ENCODE measurements around the gene SPCS1.

Gene SPCS1

DNA sequence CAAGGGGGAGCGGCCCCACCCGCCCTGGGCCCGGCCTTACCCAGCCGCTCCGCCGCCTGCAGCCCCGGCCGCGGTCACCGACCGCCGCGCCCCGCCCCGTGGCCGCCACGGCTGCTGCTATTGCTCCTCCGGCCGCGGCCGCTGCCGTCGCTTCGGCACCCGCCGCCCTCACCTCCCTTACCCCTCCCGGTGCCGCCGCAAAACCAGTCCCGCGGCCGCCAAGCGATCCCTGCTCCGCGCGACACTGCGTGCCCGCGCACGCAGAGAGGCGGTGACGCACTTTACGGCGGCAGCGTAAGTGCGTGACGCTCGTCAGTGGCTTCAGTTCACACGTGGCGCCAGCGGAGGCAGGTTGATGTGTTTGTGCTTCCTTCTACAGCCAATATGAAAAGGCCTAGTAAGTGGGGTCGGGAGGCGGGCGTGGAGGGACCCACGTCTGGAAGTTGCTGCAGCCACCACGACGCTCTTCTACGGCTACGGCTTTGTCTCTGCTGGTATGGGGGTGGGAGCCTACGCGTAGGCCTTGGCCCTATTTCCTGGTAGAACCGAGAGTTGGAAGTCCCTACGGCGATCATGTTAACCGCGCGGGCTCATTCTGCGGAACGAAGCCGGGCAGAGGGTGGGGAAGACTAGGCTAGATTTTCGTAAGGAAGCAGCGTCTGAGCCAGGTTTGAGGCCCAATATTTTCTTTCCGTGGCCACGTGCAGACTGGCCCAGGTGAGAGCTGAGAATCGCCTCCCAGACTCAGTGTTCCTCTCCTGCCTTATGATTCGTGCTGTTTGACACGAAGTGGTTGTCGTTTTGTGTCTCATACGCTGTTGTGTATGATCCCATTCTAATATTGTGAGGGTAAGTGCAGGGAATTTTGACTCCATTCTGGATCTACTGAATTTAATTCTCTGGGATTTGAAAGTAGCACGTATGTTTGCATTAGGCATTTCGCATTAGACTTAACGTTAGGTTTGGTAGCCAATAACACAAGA, 19.9 kb upstream of the SPCS1 start, which contains the start of the genes GNL3 and PBRM1:
GNL3 (plus strand) TSS at position 324 of the 983 bp plus-strand sequence; CDS start at position 385, 61 bp downstream.
PBRM1 (minus strand) TSS at position 205 of the 983 bp plus-strand sequence.
- TF ChIP-seq ZFX (IDR thresholded peaks at IDR 0.05): peak; percentile 91
- TF ChIP-seq, protein P1, sequence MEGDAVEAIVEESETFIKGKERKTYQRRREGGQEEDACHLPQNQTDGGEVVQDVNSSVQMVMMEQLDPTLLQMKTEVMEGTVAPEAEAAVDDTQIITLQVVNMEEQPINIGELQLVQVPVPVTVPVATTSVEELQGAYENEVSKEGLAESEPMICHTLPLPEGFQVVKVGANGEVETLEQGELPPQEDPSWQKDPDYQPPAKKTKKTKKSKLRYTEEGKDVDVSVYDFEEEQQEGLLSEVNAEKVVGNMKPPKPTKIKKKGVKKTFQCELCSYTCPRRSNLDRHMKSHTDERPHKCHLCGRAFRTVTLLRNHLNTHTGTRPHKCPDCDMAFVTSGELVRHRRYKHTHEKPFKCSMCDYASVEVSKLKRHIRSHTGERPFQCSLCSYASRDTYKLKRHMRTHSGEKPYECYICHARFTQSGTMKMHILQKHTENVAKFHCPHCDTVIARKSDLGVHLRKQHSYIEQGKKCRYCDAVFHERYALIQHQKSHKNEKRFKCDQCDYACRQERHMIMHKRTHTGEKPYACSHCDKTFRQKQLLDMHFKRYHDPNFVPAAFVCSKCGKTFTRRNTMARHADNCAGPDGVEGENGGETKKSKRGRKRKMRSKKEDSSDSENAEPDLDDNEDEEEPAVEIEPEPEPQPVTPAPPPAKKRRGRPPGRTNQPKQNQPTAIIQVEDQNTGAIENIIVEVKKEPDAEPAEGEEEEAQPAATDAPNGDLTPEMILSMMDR (conservative IDR thresholded peaks at IDR 0.05): no peak

GRCh38 chr3:52688266-52688665, 17.6 kb upstream of the SPCS1 start:
- H3K27ac ChIP-seq: no peak overlapping the region
- TF ChIP-seq, protein P1 (conservative IDR thresholded peaks at IDR 0.05): no peak
- TF ChIP-seq ZFX (IDR thresholded peaks at IDR 0.05): no peak

More for the DNA sequence above, 19.9 kb upstream of the SPCS1 start, which contains the start of the genes GNL3 and PBRM1:
- H3K27ac ChIP-seq: peak within 1 kb of the TSS; percentile 93

DNA sequence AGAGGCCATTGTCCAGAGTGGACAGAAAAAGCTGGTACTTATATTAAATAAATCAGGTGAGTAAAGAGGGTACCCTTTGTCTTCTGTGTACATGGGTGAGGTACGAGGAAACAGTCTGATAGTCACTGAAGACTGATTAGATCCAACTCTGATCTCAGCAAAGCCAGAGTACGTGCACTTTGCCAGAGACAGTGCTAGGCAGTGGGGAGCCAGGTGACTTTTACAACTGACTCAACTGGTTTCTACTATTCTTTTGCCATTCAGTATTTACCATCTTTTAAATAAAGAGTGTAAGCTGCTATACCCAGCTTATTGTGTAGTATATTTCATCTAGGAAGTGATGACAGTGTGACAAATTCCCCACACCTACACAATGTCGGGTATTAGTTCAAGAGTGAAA, 16.8 kb upstream of the SPCS1 start:
- no peak overlapping the region for H3K27ac ChIP-seq
- TF ChIP-seq, protein P1 (conservative IDR thresholded peaks at IDR 0.05): no peak
- TF ChIP-seq ZFX (IDR thresholded peaks at IDR 0.05): no peak

GRCh38 chr3:52690560-52690959, 15.3 kb upstream of the SPCS1 start:
- no peak overlapping the region for H3K27ac ChIP-seq
- no peak for TF ChIP-seq ZFX (IDR thresholded peaks at IDR 0.05)
- TF ChIP-seq, protein P1 (conservative IDR thresholded peaks at IDR 0.05): no peak

GRCh38 chr3:52693071-52693470, 12.8 kb upstream of the SPCS1 start:
- no peak overlapping the region for H3K27ac ChIP-seq

DNA sequence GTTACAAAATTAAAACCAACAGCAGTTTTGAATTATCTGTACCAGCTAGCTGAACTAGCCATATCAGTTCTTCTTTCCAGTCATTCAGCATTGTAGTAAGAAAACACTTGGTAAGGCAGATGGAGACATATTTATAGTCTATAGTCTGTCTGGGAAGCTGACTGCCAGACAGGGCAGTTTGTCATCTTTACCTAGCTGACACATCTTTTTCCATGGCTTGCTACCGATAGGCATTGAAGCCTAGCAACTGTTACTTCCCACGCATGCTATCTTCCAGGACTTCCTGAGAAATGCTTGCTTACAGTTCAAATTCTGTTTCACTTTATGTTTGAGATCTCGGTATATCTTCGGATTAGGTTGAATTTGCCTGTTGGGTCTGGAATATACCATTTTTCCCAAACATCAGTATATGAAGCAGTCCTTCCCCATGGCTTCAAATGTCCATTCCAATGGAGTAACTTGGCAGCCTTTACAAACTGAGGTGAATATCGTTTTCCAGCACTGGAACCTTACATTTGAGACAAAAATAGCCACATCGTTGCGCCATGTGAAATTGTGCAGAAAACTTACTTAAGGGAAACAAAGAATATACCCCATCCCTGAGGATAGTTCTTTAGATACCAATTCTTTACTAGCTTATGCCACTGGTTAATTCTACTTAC, 11.2 kb upstream of the SPCS1 start:
- no peak for TF ChIP-seq ZFX (IDR thresholded peaks at IDR 0.05)
- TF ChIP-seq, protein P1 (conservative IDR thresholded peaks at IDR 0.05): no peak

More at GRCh38 chr3:52693071-52693470, 12.8 kb upstream of the SPCS1 start:
- TF ChIP-seq, protein P1 (conservative IDR thresholded peaks at IDR 0.05): no peak

More for the DNA sequence above, 11.2 kb upstream of the SPCS1 start:
- H3K27ac ChIP-seq: no peak overlapping the region

Measured in C4-2B (cell line).